Measurements from ENCODE around the gene ZNF524.

ZNF524 gene

DNA sequence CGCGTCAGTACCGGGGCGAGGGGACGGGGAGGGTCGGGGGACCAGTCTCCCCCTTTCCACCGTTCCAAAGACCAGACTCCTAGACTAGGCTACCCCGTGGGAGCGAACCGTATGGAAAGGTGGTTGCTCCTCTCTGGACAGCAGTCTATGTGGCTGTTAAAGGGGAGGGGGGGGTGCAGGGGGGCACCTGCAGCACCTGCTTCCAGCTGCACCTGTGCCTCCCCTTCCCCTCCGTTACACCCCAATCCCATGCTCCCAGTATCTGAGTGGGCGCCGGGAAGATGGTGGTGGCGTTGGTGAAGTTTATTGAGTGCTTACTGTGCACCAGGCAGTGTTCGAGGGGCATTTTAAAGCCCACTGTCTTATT, 557 bp downstream of the ZNF524 start:
- Histone ChIP-seq H3K79me2 (ENCODE audit: low read length) (peaks cover 13% of the 10 kb centered on the region), H3K4me2 (ENCODE audit: low read length) (peak overlapping the region; percentile 99), H2AFZ (ENCODE audit: low read depth, low read length) (peak overlapping the region; percentile 24; the same call in 1 of the 2 replicates), H3K9me3 (ENCODE audit: insufficient read depth, low read length) (no peaks in the 10 kb centered on the region), H3K27me3 (ENCODE audit: low read depth, low read length) (no peaks in the 10 kb centered on the region), H3K36me3 (replicated peaks; ENCODE audit: low read depth, low read length) (peaks cover 6% of the 10 kb centered on the region), H3K4me3 (ENCODE audit: low read length) (peak overlapping the region; percentile 80), H4K20me1 (ENCODE audit: insufficient read depth, low read length) (no peaks in the 10 kb centered on the region), H3K9ac (ENCODE audit: low read length) (peak overlapping the region; percentile 92), H3K27ac (ENCODE audit: low read length) (peak overlapping the region; percentile 85), H3K4me1 (ENCODE audit: low read length) (peaks cover 21% of the 10 kb centered on the region)
- TF ChIP-seq CTCF (IDR thresholded peaks at IDR 0.05; ENCODE audit: low read depth, low read length) (no peak), EZH2phosphoT487 (IDR thresholded peaks at IDR 0.05; ENCODE audit: low read depth) (no peak)

DNA sequence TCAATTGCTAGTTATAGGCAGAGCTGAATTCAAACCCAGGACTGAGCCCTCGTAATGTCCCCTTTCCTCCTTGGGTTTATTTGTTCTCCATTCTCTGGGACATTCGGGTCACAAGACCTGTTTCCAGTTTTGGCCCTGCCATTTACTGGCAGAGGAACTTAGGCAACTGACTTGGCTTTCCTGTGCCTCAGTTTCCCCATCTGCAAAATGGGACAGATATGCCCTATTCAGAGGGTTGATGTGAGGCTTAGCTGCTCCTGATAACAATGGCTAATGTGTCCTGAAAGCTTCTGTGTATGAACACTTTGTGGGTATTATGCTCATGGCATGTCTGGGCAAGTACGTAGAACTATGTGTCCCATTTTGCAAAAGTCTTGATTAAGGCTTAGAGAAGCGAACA, 996 bp downstream of the ZNF524 start:
- Histone ChIP-seq H4K20me1 (ENCODE audit: insufficient read depth, low read length) (no peaks in the 10 kb centered on the region), H3K27me3 (ENCODE audit: low read depth, low read length) (no peaks in the 10 kb centered on the region), H3K9ac (ENCODE audit: low read length) (peak overlapping the region; percentile 92), H3K4me1 (ENCODE audit: low read length) (peaks cover 21% of the 10 kb centered on the region), H3K4me2 (ENCODE audit: low read length) (peak overlapping the region; percentile 99), H3K4me3 (ENCODE audit: low read length) (peak overlapping the region; percentile 80), H3K79me2 (ENCODE audit: low read length) (peaks cover 17% of the 10 kb centered on the region), H3K36me3 (replicated peaks; ENCODE audit: low read depth, low read length) (peaks cover 2% of the 10 kb centered on the region), H3K9me3 (ENCODE audit: insufficient read depth, low read length) (no peaks in the 10 kb centered on the region), H2AFZ (ENCODE audit: low read depth, low read length) (no peak overlapping the region), H3K27ac (ENCODE audit: low read length) (peak overlapping the region; percentile 85)
- TF ChIP-seq CTCF (IDR thresholded peaks at IDR 0.05; ENCODE audit: low read depth, low read length) (no peak), EZH2phosphoT487 (IDR thresholded peaks at IDR 0.05; ENCODE audit: low read depth) (no peak)

DNA sequence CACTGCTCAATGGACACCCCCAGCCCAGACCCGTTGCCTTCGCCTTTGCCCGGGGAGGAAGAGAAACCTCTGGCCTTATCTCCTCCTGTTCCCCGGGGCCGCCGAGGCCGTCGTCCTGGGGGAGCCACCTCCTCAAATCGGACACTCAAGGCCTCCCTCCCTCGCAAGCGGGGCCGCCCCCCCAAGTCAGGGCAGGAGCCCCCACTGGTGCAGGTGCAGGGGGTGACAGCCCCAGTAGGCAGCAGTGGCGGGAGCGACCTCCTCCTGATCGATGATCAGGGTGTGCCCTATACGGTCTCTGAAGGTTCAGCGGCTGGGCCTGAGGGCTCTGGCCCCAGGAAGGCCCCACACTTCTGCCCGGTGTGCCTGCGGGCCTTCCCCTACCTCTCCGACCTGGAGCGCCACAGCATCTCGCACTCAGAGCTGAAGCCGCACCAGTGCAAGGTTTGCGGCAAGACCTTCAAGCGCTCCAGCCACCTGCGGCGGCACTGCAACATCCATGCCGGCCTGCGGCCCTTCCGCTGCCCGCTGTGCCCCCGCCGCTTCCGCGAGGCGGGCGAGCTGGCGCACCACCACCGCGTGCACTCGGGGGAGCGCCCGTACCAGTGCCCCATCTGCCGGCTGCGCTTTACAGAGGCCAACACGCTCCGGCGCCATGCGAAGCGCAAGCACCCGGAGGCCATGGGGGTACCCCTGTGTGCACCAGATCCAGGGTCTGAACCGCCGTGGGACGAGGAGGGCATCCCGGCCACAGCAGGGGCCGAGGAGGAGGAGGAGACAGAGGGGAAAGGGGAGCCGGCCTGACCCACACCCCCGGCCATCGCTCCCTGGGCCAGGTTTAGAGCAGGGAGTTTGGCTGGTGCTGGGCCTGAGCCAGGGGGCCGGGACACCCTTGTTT, 2.3 kb downstream of the ZNF524 start:
- H3K4me2 ChIP-seq (ENCODE audit: low read length) = no peak overlapping the region
- H3K36me3 ChIP-seq (replicated peaks; ENCODE audit: low read depth, low read length) = peaks cover 8% of the 10 kb centered on the region
- H3K79me2 ChIP-seq (ENCODE audit: low read length) = peaks cover 30% of the 10 kb centered on the region
- H2AFZ ChIP-seq (ENCODE audit: low read depth, low read length) = no peak overlapping the region
- H3K27ac ChIP-seq (ENCODE audit: low read length) = no peak overlapping the region
- peaks cover 30% of the 10 kb centered on the region for H3K4me1 ChIP-seq (ENCODE audit: low read length)
- no peak overlapping the region for H3K9ac ChIP-seq (ENCODE audit: low read length)
- H3K9me3 ChIP-seq (ENCODE audit: insufficient read depth, low read length) = no peaks in the 10 kb centered on the region
- H4K20me1 ChIP-seq (ENCODE audit: insufficient read depth, low read length) = no peaks in the 10 kb centered on the region
- TF ChIP-seq EZH2phosphoT487 (IDR thresholded peaks at IDR 0.05; ENCODE audit: low read depth) = no peak
- no peak for TF ChIP-seq CTCF (IDR thresholded peaks at IDR 0.05; ENCODE audit: low read depth, low read length)
- no peaks in the 10 kb centered on the region for H3K27me3 ChIP-seq (ENCODE audit: low read depth, low read length)
- H3K4me3 ChIP-seq (ENCODE audit: low read length) = no peak overlapping the region

GRCh38 chr19:55603115-55603514, 3.0 kb downstream of the ZNF524 start:
- no peak overlapping the region for H3K27ac ChIP-seq (ENCODE audit: low read length)
- H2AFZ ChIP-seq (ENCODE audit: low read depth, low read length) = no peak overlapping the region
- H4K20me1 ChIP-seq (ENCODE audit: insufficient read depth, low read length) = no peaks in the 10 kb centered on the region
- H3K36me3 ChIP-seq (replicated peaks; ENCODE audit: low read depth, low read length) = peaks cover 13% of the 10 kb centered on the region
- peaks cover 36% of the 10 kb centered on the region for H3K79me2 ChIP-seq (ENCODE audit: low read length)
- H3K4me3 ChIP-seq (ENCODE audit: low read length) = no peak overlapping the region
- H3K4me2 ChIP-seq (ENCODE audit: low read length) = no peak overlapping the region
- peaks cover 30% of the 10 kb centered on the region for H3K4me1 ChIP-seq (ENCODE audit: low read length)
- no peak overlapping the region for H3K9ac ChIP-seq (ENCODE audit: low read length)
- H3K9me3 ChIP-seq (ENCODE audit: insufficient read depth, low read length) = no peaks in the 10 kb centered on the region
- TF ChIP-seq CTCF (IDR thresholded peaks at IDR 0.05; ENCODE audit: low read depth, low read length) = no peak
- TF ChIP-seq EZH2phosphoT487 (IDR thresholded peaks at IDR 0.05; ENCODE audit: low read depth) = no peak
- no peaks in the 10 kb centered on the region for H3K27me3 ChIP-seq (ENCODE audit: low read depth, low read length)

Data from OCI-LY3 (cell line).